GM12878 (cell line): ENCODE measurements around the gene KCTD19. TPM values are rescaled to one million over a fixed set of nuclear protein-coding genes. Genes with fewer than 3 reads are reported as not detected.

Experiments used
- ATAC-seq: fragments of 200-7000 bp; cut with Tn5 transposase; 3 replicates; pipeline ENCODE4 v1.9.1; 2020; ENCODE audit warnings: mild to moderate bottlenecking, moderate library complexity
- BruUV-seq: library from RNA; stranded (reverse); fragments of 400-500 nt; replicated peaks from 2 replicates; lab custom pipeline; 2021; lab: Mats Ljungman, UMichigan
- CTCF ChIA-PET: fragments of 300-600 bp; sonication (Branson Sonifier 250); formaldehyde crosslinking; extraction: SDS; loops from one replicate; lab custom pipeline; 2021; ENCODE audit warnings: inconsistent platforms; lab: Yijun Ruan, JAX
- POLR2A ChIA-PET: fragments of 350-600 bp; formaldehyde crosslinking; extraction: SDS; loops from one replicate; lab custom pipeline; 2021; ENCODE audit warnings: inconsistent platforms; lab: Charles Lee
- RAD21 ChIA-PET: fragments of 300-600 bp; sonication (Branson Sonifier 250); formaldehyde crosslinking; loops from one replicate; lab custom pipeline; 2023; ENCODE audit warnings: antibody characterized with exemption; ENCODE audit not compliant: unreplicated experiment; lab: Charles Lee
- SMC1A ChIA-PET: fragments of 300-600 bp; sonication (Branson Sonifier 250); formaldehyde crosslinking; loops from one replicate; lab custom pipeline; 2023; ENCODE audit not compliant: unreplicated experiment, uncharacterized antibody; lab: Charles Lee
- DNase-seq: peaks from one replicate; pipeline ENCODE4 v3.0.0-alpha.2; 2011; ENCODE audit warnings: low read depth, low spot score
- FAIRE-seq: peaks from 3 replicates; lab custom pipeline; 2011; peaks lifted over from hg19 to GRCh38; lab: Jason Lieb, UNC
- H2AFZ ChIP-seq: 2 replicates; pipeline ENCODE4 v1.6.0; 2011; ENCODE audit warnings: low read depth, low read length, control low read depth; ENCODE audit not compliant: control insufficient read depth
- H3K27ac ChIP-seq: 2 replicates; pipeline ENCODE4 v1.5.1; 2011; ENCODE audit warnings: control low read depth; ENCODE audit not compliant: control insufficient read depth, insufficient read depth
- H3K27me3 ChIP-seq, 2 experiments: replicated peaks in 1 of 2; 2 replicates each; pipeline versions ENCODE4 v1.6.0 to v1.6.1; 2011; ENCODE audit warnings: low read length in 1 of 2; ENCODE audit not compliant: control insufficient read depth in 2 of 2, insufficient read depth in 2 of 2
- H3K36me3 ChIP-seq, 2 experiments: 2 replicates each; pipeline ENCODE4 v1.5.1; 2011; ENCODE audit warnings: low read length in 1 of 2; ENCODE audit not compliant: control insufficient read depth in 2 of 2, insufficient read depth in 2 of 2
- H3K4me1 ChIP-seq: 2 replicates; pipeline ENCODE4 v1.6.1; 2011; ENCODE audit warnings: mild to moderate bottlenecking, low read length, moderate library complexity, mixed read lengths; ENCODE audit not compliant: control insufficient read depth, insufficient read depth
- H3K4me2 ChIP-seq: 2 replicates; pipeline ENCODE4 v1.6.0; 2011; ENCODE audit warnings: control low read depth; ENCODE audit not compliant: control insufficient read depth, insufficient read depth
- H3K4me3 ChIP-seq: fragments of 200-600 bp; sonication (generic); 2 replicates; pipeline ENCODE4 v1.5.1; 2016
- H3K79me2 ChIP-seq: 2 replicates; pipeline ENCODE4 v1.6.0; 2011; ENCODE audit warnings: low read length; ENCODE audit not compliant: control insufficient read depth, insufficient read depth
- H3K9ac ChIP-seq: 2 replicates; pipeline ENCODE4 v1.8.0; 2011; ENCODE audit warnings: low read length, control low read depth, mixed read lengths; ENCODE audit not compliant: control insufficient read depth, insufficient read depth
- H3K9me3 ChIP-seq: replicated peaks from 3 replicates; pipeline ENCODE4 v1.5.1; 2011; ENCODE audit warnings: mild to moderate bottlenecking, low read length; ENCODE audit not compliant: control insufficient read depth, insufficient read depth
- H4K20me1 ChIP-seq: 2 replicates; pipeline ENCODE4 v1.6.0; 2011; ENCODE audit not compliant: control insufficient read depth, insufficient read depth
- EP300 ChIP-seq, 2 experiments: fragments of 150-350 bp in 1 of 2; IDR thresholded peaks; 2 replicates each; pipeline ENCODE4 v1.6.1; 2011 to 2012; ENCODE audit warnings: low read depth in 2 of 2, low read length in 2 of 2, borderline replicate concordance in 1 of 2, improper control_type of control experiment in 1 of 2, inconsistent platforms in 1 of 2; ENCODE audit not compliant: control insufficient read depth in 1 of 2
- ETV6 ChIP-seq, 2 experiments: fragments of 450-650 bp in 1 of 2; IDR thresholded peaks in 1 of 2; conservative IDR thresholded peaks in 1 of 2; 2 replicates each; pipeline ENCODE4 v1.6.1; 2014; ENCODE audit warnings: antibody characterized with exemption in 1 of 2, borderline replicate concordance in 1 of 2, low read depth in 1 of 2, mild to moderate bottlenecking in 1 of 2, moderate library complexity in 1 of 2
- HCFC1 ChIP-seq: fragments of 150-350 bp; IDR thresholded peaks from 2 replicates; pipeline ENCODE4 v1.6.1; 2014; ENCODE audit warnings: low read length
- MEF2B ChIP-seq: fragments of 450-650 bp; IDR thresholded peaks from 2 replicates; pipeline ENCODE4 v1.6.1; 2018; ENCODE audit warnings: mild to moderate bottlenecking, moderate library complexity; ENCODE audit not compliant: partially characterized antibody, poor library complexity, severe bottlenecking
- MTA3 ChIP-seq: IDR thresholded peaks from 2 replicates; pipeline ENCODE4 v1.6.1; 2012; ENCODE audit warnings: low read length, inconsistent platforms, borderline replicate concordance
- NR2C2 ChIP-seq: IDR thresholded peaks from 2 replicates; pipeline ENCODE4 v1.6.1; 2011; ENCODE audit warnings: borderline replicate concordance, low read depth; ENCODE audit not compliant: control insufficient read depth, insufficient read length
- RFX5 ChIP-seq: IDR thresholded peaks from 2 replicates; pipeline ENCODE4 v1.6.1; 2011; ENCODE audit warnings: low read depth, low read length, improper control_type of control experiment
- ZBTB11 ChIP-seq: fragments of 450-650 bp; formaldehyde crosslinking; IDR thresholded peaks from 2 replicates; pipeline ENCODE4 v1.5.0; 2022; ENCODE audit warnings: mild to moderate bottlenecking, missing genetic modification characterization
- WGBS: methylation state at CpG from one replicate; pipeline ENCODE4 v1.1.6; 2016; ENCODE audit warnings: low lambda C conversion rate; ENCODE audit not compliant: insufficient replicate concordance, insufficient coverage; ENCODE audit errors: missing lambda C conversion rate; 5-methylcytosine and 5-hydroxymethylcytosine counted together
- in situ Hi-C: fragments of 300-500 bp; cut with MboI; formaldehyde crosslinking; loops from 9 replicates; pipeline ENCODE4 v1.14.3; 2018; ENCODE audit warnings: mixed read lengths
- intact Hi-C: fragments of 100-400 bp; cut with micrococcal nuclease; formaldehyde crosslinking; loops from one replicate; pipeline ENCODE4 v1.14.2; 2022; ENCODE audit not compliant: unreplicated experiment
- polyA plus RNA-seq, 11 experiments: library from polyadenylated mRNA; depleted of rRNA in 4 of 11; unstranded in 6 of 11; stranded (reverse) in 5 of 11; fragments of >200 nt; fragmentation: Nextera tagmentation in 4 of 11; fragmentation: Illumina TruSeq in 1 of 11; extraction: Ambion mirVana in 4 of 11; extraction: Trizol in 1 of 11; gene quantifications; 1 replicate in 1 of 11; 2 replicates in 10 of 11; pipeline versions ENCODE4 v1.2.1 to v1.2.3, GENCODE V29; 2011 to 2016; ENCODE audit warnings: inconsistent platforms in 2 of 11, missing spikeins in 2 of 11, low read depth in 1 of 11
- total RNA-seq, 4 experiments: library from RNA; depleted of rRNA in 3 of 4; stranded (reverse); fragments of >200 nt in 3 of 4; fragmentation: Illumina TruSeq in 1 of 4; extraction: Trizol in 1 of 4; gene quantifications; 2 replicates each; pipeline versions ENCODE4 v1.2.1 to v1.2.3, GENCODE V29; 2013 to 2021
- TF ChIP-seq, protein P1 (sequence below): IDR thresholded peaks from 2 replicates; pipeline ENCODE4 v1.6.1; 2011; ENCODE audit warnings: borderline replicate concordance, low read depth, mild to moderate bottlenecking, moderate library complexity, low read length; ENCODE audit not compliant: insufficient read depth, poor library complexity, severe bottlenecking

KCTD19 gene
- total and polyA plus RNA-seq, 10 of the 15 experiments (the other 5 are each of a cell fraction or from before 2014, with no cell fraction given), result 1.6 to 8.9 (median 3.9) TPM

- TF ChIP-seq ZBTB11 (CRISPR knock-in tag) (no peak), NR2C2 (no peak), HCFC1 (no peak), MTA3 (no peak)
These were observed 81.4 kb downstream of the KCTD19 start (continued) for GRCh38 chr16:67245186-67245585.

DNA sequence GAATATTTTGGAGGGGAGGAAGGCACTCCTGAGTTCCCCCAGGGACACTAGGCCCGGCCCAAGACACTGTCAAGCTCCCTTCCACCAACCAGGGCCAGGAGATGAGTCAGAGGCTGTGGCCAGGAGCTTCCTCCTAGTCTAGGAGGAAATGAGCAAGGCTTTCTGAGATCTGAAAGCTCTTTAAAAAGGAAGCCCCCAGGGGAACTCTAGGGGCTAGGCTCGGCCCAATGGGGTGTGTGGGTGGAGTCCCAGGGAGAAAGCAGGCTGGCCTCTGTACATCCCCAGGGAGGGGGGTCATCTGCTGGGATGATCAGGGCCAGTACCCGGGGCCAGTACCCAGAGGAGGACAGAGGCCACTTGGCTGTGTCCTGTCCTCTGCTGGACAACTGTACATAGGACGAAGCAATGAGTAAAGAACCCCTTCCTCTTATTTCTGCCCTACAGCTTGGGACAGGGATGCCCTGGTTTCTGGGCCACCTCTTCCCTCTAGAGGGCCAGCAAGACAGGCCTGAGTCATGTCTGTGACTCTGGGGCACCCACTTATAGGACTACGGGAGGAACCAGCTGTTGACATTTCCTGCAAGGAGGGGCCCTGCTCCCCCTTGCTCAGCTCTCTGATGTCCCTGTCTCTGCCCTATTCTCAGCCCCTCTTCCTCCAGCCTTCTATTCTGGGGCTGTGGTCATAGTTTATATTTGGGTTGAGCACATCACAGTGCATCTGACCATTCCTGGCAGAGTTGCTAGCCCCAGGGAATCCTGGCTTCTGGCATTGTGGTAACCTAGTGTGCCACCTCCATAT, 82.0 kb downstream of the KCTD19 start:
- ChIA-PET POLR2A (interaction anchor here (0.6 to 8.0 kb wide), 11 partner anchors 18 to 317 kb away, joined by 3 to 100 read pairs (median 4); partner anchors contain the start of genes ATP6V0D1, E2F4, FBXL8 and NOL3), CTCF (interaction anchor here (0.7 to 4.9 kb wide), 14 partner anchors 16 to 292 kb away, joined by 3 to 29 read pairs (median 4); partner anchors contain the start of genes FBXL8, NOL3, TMEM208 and TRADD), SMC1A (interaction anchor here (0.5 to 2.1 kb wide), 8 partner anchors 10 to 1445 kb away, joined by 3 to 17 read pairs (median 6); partner anchors contain the start of genes E2F4 and TMEM208), RAD21 (interaction anchor here (0.6 to 4.6 kb wide), 9 partner anchors 18 to 273 kb away, joined by 3 to 35 read pairs (median 4); partner anchors contain the start of genes ATP6V0D1, E2F4, PLEKHG4 and TMEM208)
- Histone ChIP-seq H3K9ac (peak overlapping the region; percentile 82), H2AFZ (peak overlapping the region; percentile 62), H4K20me1 (no peaks in the 10 kb centered on the region), H3K36me3 (no peaks in the 10 kb centered on the region; a peak in 2 of 4 replicates), H3K9me3 (no peaks in the 10 kb centered on the region), H3K4me3 (peak overlapping the region; percentile 97), H3K4me2 (peak overlapping the region; percentile 99), H3K27ac (peak overlapping the region; percentile 98), H3K27me3 (no peaks in the 10 kb centered on the region; a peak in 1 of 4 replicates), H3K4me1 (peaks cover 39% of the 10 kb centered on the region), H3K79me2 (peaks cover 39% of the 10 kb centered on the region)
- TSS peak; percentile 38 for BruUV-seq
- in situ Hi-C loops, result no loop called here
- FAIRE-seq (peak; percentile 86), DNase-seq (peak; percentile 78), ATAC-seq (peak; percentile 60)
- intact Hi-C loops, result no loop called here
- WGBS, result 2% methylated on average over 5 of the region's 5 CpGs
- TF ChIP-seq EP300 (IDR thresholded peaks at IDR 0.05; ENCODE audit: borderline replicate concordance in 1 of 2, control insufficient read depth in 1 of 2, low read depth in 2 of 2, low read length in 2 of 2), result 0 out of 4 replicates have a peak, but pooled peaks of 1 of the 2 experiments have one; percentile 14
- TF ChIP-seq ZBTB11 (CRISPR knock-in tag), result no peak
- TF ChIP-seq MEF2B, result peak; percentile 91
- TF ChIP-seq, protein P1, sequence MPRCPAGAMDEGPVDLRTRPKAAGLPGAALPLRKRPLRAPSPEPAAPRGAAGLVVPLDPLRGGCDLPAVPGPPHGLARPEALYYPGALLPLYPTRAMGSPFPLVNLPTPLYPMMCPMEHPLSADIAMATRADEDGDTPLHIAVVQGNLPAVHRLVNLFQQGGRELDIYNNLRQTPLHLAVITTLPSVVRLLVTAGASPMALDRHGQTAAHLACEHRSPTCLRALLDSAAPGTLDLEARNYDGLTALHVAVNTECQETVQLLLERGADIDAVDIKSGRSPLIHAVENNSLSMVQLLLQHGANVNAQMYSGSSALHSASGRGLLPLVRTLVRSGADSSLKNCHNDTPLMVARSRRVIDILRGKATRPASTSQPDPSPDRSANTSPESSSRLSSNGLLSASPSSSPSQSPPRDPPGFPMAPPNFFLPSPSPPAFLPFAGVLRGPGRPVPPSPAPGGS, result peak; percentile 53
- TF ChIP-seq ETV6 (conservative IDR thresholded peaks at IDR 0.05 in 1 of 2, IDR thresholded peaks at IDR 0.05 in 1 of 2; ENCODE audit: borderline replicate concordance in 1 of 2, low read depth in 1 of 2), result peak in 1 of 2 experiments; percentile 71; a peak in 2 of 4 replicates
- 0 out of 2 replicates have a peak, but pooled peaks have one; percentile 20 for TF ChIP-seq RFX5
